ENCODE results near the gene POTEF.

GRCh38 chr2:130156624-130157004 is 27.6 kb upstream of the POTEF start:
- TF ChIP-seq CTCF (IDR thresholded peaks at IDR 0.05) = no peak
- no peak for TF ChIP-seq POLR2A (IDR thresholded peaks at IDR 0.05)
